GM12874 (cell line): ENCODE results near the gene AGBL5.

ENCODE experiments used
- TF ChIP-seq, protein P1 (sequence below): IDR thresholded peaks from 2 replicates; pipeline ENCODE4 v1.5.1; 2011; ENCODE audit warnings: low read depth, mild to moderate bottlenecking, control low read depth, low read length, moderate library complexity; ENCODE audit not compliant: insufficient read depth

Gene AGBL5

DNA sequence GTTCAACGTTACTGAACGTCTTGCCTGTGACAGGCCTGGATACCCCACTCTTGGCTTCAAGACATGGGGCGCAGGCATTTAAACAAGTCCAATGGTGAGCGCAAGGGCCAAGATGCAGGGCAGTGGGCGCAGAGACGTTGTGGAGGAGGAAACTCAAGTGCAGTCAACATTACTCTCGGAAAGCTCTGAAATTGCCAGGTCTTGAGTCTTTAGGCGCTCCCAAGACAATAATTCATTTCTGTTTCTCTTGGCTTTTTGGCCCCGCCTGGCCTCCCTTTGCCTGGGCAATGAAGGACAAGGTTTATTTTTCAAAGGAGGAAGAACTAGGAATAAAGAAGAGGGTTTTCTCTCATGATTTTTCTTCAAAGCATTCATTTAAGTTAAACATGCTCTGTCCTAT is 32.0 kb upstream of the AGBL5 start:
- TF ChIP-seq, protein P1, sequence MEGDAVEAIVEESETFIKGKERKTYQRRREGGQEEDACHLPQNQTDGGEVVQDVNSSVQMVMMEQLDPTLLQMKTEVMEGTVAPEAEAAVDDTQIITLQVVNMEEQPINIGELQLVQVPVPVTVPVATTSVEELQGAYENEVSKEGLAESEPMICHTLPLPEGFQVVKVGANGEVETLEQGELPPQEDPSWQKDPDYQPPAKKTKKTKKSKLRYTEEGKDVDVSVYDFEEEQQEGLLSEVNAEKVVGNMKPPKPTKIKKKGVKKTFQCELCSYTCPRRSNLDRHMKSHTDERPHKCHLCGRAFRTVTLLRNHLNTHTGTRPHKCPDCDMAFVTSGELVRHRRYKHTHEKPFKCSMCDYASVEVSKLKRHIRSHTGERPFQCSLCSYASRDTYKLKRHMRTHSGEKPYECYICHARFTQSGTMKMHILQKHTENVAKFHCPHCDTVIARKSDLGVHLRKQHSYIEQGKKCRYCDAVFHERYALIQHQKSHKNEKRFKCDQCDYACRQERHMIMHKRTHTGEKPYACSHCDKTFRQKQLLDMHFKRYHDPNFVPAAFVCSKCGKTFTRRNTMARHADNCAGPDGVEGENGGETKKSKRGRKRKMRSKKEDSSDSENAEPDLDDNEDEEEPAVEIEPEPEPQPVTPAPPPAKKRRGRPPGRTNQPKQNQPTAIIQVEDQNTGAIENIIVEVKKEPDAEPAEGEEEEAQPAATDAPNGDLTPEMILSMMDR, result no peak

DNA sequence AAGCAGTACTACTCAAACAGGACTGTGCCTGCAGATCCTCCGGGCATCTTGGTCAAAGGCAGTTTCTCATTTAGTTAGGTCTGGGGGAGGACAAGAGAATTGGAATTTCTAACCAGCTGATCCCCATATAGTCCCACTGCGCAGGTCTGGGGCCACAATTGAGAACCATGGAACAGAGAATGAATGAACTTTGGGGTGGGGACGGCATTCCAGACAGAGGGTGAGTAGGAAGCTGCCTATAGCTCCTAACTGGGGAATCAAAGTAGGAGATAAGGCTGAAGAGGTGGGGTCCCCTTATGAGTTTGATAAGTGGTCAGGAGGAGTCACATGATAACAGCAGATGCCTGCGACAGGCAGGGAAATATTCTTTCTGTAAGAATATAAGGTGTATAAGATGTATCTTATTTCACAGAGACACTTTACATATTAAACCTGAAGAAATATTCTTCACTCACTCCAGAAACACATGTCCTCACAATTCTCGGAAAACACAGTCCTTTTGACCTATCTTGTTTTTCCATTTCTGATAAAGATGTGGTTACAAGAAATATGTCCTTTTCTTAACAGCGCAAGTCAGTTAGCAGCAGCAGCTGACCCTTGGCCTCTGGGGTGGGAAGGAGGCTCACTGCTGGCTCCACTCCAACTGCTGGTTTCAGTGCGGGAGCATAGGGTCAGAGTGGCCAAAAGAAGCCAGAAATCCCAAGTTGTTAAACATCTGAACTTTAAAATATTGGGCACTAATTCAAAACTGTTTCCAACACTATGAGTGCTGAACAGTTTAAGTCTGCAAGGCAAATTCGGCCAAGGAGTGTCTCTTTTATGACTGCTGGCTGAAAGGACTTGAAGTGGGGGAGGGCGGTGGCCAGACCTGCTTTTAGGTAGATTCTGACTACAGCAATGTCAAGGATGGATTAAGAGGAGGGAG is 31.3 kb upstream of the AGBL5 start:
- TF ChIP-seq, protein P1, result no peak

DNA sequence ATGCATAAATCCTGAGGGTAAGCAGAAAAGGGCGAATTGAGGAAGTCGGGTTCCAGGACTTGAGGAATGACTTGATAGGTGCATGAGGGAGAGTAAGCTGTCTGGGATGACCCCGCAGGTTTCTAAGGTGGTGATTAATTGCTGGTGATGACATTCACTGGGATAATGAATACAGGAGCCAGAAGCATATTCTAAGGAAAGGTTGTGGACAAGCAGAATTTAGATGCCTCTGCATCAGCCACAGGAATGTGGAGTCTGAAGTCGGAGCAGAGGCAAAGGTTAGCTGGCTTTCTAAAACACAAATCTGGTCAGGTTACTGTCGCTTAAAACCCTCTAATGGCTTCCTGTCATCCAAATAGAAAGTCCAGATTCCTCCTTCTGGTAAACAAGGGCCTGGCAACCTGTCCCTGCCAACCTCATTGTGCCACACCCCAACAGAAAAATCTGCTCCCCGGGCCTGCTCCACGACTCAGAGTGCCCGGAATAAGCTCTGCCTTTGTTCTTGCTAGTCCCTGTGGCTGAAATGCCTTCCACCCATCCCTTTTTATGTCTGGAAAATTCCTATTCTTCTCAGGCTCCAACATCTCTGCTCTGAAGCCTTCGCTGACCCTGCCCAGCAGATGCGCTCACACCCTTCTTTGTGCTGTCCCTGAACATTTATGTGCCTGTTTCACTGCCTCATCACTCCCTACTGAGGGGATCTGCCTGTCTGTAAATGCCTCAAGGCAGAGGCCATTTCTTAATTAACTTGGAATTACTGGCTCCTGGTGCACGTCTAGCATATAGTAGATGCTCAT is 30.0 kb upstream of the AGBL5 start:
- TF ChIP-seq, protein P1, result no peak

DNA sequence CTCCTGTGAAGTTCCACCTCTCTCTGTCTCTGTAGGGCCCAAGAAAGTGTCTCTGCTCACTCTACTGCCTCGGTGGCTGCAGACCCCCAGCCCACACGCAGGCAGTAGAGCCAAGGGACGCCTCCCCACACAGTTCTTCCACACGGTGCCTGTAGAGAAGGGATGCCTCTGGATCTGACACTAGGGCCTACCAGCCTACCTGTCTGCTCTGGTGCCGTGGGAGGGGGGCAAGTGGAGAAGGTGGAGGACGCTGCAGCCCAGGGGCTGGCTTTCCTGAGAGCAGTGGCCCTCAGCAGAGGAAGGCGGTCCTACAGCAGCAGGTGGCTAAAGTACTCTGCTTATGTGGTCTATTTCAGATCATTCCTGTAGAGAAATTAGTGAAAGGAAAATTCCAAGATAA is 27.7 kb upstream of the AGBL5 start:
- TF ChIP-seq, protein P1, result no peak

DNA sequence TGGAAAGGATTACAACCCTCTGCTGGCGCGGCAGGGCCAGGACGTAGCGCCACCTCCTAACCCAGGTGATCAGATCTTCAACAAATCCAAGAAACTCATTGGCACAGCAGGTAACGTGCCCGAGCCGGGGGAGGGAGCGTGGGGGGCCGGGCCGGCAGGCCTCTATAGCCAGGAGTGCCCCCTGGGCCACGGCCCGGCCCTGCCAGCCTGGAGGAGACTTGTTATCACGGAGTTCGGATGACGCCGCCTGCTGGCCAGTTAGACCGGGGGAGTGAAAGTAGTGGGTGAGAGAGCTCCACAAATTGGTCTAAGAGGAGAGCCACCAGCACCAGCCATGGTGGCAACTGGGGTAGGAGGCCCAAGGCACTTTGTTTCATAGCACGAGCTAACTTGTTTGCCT is 27.3 kb upstream of the AGBL5 start:
- TF ChIP-seq, protein P1, result no peak

DNA sequence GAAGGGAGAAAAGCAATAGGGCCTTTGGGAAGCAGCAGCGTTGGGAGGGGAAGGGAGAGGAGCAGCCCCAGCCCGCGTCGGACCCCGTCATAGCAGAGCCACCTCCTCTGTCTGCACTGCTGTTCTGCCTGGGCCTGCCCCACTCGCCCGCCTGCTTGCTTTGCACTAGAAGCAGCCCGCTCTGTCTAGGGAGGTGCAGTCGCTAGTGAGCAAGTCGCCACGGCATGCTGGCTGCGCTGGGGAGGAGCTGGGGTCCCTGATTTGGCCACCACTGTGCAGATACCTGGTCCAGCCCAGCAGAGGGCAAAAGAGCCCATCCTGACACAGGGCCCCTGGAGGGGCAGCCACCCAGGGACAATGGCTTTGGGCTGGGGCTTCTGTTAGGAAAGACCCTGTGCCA is 26.7 kb upstream of the AGBL5 start:
- TF ChIP-seq, protein P1, result no peak

DNA sequence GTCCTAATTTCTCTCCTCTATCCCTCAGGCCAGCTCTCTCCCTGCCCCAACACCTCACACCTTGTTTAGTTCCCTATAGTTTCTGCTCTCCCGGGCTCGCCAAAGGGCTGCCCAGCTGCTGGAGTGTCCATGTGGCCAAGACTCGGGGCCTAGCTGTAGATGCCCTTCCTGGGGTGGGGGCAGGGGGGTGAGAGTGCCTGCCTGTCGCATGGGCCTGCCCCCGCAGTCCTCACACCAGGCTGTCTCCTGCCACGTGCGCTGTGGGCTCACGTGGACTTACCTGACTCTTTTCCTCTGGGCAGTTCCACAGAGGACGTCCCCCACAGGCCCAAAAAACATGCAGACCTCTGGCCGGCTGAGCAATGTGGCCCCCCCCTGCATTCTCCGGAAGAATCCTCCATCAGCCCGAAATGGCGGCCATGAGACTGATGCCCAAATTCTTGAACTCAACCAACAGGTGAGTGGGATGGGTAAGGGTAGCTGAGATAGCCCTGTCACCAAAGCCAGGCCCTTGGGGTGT is 26.1 kb upstream of the AGBL5 start:
- TF ChIP-seq, protein P1, result no peak
